CD4-positive, alpha-beta T cell treated with Interleukin-6 at 100 ng/mL for 8 hours (primary cell): ENCODE results near the gene ST6GAL2.

Experiments
- DNase-seq: peaks from one replicate; pipeline ENCODE4 v3.0.0-alpha.2; 2020; ENCODE audit warnings: mixed read lengths, low spot score

Gene ST6GAL2

GRCh38 chr2:106863387-106863786, 22.6 kb downstream of the ST6GAL2 start:
- DNase-seq = no peak

- DNase-seq = no peak
Observed at GRCh38 chr2:106859498-106859897, 26.5 kb downstream of the ST6GAL2 start.

- no peak for DNase-seq
Observed at GRCh38 chr2:106858810-106859209, 27.2 kb downstream of the ST6GAL2 start.

- DNase-seq = no peak
Observed at GRCh38 chr2:106857882-106858478, 28.0 kb downstream of the ST6GAL2 start.

GRCh38 chr2:106853631-106854030, 32.3 kb downstream of the ST6GAL2 start:
- no peak for DNase-seq

- no peak for DNase-seq
Observed at GRCh38 chr2:106851881-106852501, 34.0 kb downstream of the ST6GAL2 start.

GRCh38 chr2:106851087-106851874, 34.7 kb downstream of the ST6GAL2 start:
- no peak for DNase-seq

GRCh38 chr2:106849253-106849652, 36.7 kb downstream of the ST6GAL2 start:
- no peak for DNase-seq

GRCh38 chr2:106847366-106847765, 38.6 kb downstream of the ST6GAL2 start:
- no peak for DNase-seq

- DNase-seq = no peak
Observed at GRCh38 chr2:106845716-106846115, 40.3 kb downstream of the ST6GAL2 start.

GRCh38 chr2:106843910-106844250, 42.1 kb downstream of the ST6GAL2 start:
- no peak for DNase-seq

- DNase-seq = no peak
Observed at GRCh38 chr2:106843001-106843909, 42.7 kb downstream of the ST6GAL2 start.

- DNase-seq = no peak
Observed at GRCh38 chr2:106841886-106842645, 43.9 kb downstream of the ST6GAL2 start.

- no peak for DNase-seq
Observed at GRCh38 chr2:106840818-106841217, 45.1 kb downstream of the ST6GAL2 start.

- DNase-seq = no peak
Observed at GRCh38 chr2:106839849-106840595, 45.9 kb downstream of the ST6GAL2 start.

- no peak for DNase-seq
Observed at GRCh38 chr2:106833256-106833655, 52.7 kb downstream of the ST6GAL2 start.

- no peak for DNase-seq
Observed at GRCh38 chr2:106831816-106832569, 54.0 kb downstream of the ST6GAL2 start.

GRCh38 chr2:106831241-106831640, 54.7 kb downstream of the ST6GAL2 start:
- no peak for DNase-seq

GRCh38 chr2:106830191-106830590, 55.8 kb downstream of the ST6GAL2 start:
- DNase-seq = no peak

GRCh38 chr2:106828119-106828518, 57.8 kb downstream of the ST6GAL2 start:
- no peak for DNase-seq
